HG03139 (cell line): ENCODE results near the gene APC2.

Experiments
- ATAC-seq: cut with Tn5 transposase; IDR thresholded peaks from one replicate; pipeline ENCODE4 v1.9.1; 2021; ENCODE audit not compliant: unreplicated experiment

APC2 gene

GRCh38 chr19:1449467-1450442, at the start of gene APC2:
Gene APC2, plus strand, starts transcription at chr19:1450121. Its CDS starts 2,881 bp downstream, at chr19:1453002.
- no peak for ATAC-seq

- no peak for ATAC-seq
Measured at GRCh38 chr19:1400281-1401137, 49.4 kb upstream of the APC2 start.

DNA sequence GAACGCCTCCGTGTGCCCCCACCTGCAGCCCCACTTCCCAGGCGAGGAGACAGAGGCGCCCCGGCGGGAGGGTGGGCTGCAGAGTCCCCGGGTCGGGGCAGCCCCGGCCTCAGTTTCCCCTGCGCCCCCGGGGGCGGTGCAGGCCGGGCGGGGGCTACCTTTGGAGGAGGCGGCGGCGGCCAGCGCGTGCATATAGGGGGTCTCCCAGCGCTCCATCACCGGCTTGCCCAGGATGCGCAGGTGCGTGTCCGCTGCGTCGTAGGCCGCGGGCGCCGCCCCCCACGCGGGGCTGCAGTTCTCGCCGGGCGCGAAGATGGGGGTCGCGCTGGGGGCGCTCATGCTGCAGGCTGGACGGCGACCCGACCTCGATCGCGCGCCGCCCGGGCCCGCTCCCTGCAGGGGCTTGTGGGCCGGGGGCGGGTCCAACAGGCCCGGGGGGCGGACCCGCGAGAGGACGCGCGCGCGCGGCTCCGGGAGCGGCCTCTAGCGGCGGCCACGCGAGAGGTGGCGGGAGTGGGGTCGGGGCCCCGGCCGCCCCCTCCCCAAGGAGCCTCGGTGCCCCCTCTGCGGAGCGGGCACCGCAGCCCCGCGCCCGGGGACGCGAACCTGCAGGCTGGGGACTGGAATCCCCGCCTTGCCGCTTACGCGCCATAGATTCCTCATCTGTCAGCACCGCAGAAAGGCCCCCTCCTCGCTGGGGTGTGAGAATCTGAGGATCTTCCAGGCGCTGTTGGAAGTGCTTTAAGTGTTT, 48.6 kb upstream of the APC2 start, which contains the start of gene GAMT:
Gene GAMT (minus strand): TSS at position 405 of the 751 bp plus-strand sequence. CDS start 66 bp downstream, at position 339.
- no peak for ATAC-seq

GRCh38 chr19:1401889-1402217, 48.1 kb upstream of the APC2 start:
- ATAC-seq: no peak

- ATAC-seq: no peak
Measured at GRCh38 chr19:1402411-1403070, 47.4 kb upstream of the APC2 start.

DNA sequence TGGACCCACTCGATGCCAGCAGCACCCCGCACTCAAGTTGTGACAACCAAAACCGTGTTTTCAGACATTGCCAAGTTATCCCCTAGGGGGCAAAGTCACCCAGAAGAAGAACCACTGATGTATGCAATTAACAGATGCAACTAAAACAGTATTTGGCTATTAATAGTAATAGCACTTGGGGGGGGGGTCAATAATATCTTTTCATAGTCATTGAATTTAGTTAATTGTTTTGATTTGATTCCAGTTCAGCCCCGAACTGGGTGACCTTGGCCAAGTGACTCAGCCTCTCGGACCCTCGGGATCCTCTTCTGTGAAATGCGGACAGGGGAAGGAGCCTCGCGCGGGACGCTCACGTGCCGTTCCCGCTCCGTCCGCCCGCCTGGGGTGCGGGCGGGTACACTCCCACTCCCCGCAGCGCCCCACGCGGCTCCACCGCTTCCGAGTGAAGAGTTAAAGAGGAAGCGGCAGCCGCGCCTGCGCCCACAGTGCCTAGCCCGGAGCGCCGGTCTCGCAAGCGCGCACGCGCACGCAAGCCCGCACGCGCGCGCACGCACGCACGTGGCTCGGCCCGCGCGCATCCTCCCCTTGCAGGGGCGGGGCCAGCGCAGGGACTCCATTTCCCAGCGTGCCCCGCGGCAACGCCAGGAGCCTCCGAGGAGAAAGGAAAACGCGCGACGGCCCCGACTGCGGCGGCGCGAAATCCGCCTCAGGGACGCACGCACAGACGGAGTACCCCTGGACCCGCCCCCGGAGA, 43.0 kb upstream of the APC2 start:
- peak; percentile 64 for ATAC-seq

GRCh38 chr19:1407528-1408299, 42.2 kb upstream of the APC2 start, which contains the start of gene DAZAP1:
Gene DAZAP1, plus strand, starts transcription at chr19:1407586. Its CDS starts 188 bp downstream, at chr19:1407774.
- ATAC-seq: peak; percentile 23

GRCh38 chr19:1408300-1409203, 41.4 kb upstream of the APC2 start:
- ATAC-seq: peak; percentile 8

- no peak for ATAC-seq
Measured at GRCh38 chr19:1409204-1410005, 40.5 kb upstream of the APC2 start.

DNA sequence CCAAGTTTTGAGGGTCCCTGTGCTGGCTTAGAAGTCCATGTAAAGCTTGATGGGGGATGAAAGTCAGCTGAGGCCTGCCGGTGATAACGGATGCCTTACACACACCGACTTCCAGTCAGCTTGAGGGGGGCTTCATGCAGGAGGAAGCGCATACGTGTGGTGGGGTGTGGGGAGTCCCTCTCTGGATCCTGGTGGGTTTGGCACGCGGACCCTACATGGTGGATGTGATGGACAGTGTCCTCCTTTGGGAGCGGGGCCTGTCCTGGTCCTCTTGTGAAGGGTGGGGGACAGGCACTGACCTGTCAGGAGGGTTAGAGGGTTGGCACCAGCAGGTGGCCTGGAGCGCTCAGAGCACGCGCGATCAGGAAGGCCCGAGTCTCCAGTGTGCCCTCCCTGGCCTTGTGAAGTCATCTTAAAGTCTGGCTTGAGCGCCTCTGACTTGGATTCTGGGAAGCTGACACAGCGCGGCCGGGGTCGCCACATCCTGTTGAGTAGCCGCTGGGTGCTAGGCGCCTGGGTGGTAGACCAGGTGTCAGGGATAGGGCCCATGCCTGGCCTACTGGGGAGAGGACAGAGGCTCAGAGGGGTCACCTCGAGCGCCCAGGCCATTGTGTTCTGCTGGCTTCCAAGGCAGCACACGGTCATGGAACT, 39.7 kb upstream of the APC2 start:
- ATAC-seq: no peak

DNA sequence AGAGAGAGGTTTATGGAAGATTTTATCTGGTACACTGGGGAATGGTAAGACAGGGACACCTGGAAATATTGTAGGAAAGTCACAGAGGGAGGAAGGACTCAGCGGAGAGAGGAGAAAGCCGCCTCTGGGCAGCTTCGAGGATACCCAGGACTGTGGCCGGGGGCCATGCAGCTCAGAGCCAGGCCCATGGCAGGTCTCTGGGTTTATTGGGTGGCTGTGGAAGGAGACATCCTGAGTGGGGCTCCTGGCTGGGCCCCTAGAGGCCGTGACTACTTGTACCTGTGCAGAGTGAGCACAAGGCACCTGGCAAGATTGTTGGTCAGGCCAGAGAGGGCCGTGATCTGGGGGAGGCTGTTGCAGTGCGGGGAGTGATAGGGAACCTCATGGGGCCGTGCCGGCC, 39.1 kb upstream of the APC2 start:
- ATAC-seq: no peak

- ATAC-seq: no peak
Measured at GRCh38 chr19:1411255-1412191, 38.4 kb upstream of the APC2 start.

GRCh38 chr19:1412323-1412923, 37.5 kb upstream of the APC2 start:
- no peak for ATAC-seq

- ATAC-seq: no peak
Measured at GRCh38 chr19:1412995-1413800, 36.7 kb upstream of the APC2 start.
